Type B pancreatic cell (in vitro differentiated cells): ENCODE measurements around the gene SLC35D2. TPM values are rescaled to one million over a fixed set of nuclear protein-coding genes. Genes with fewer than 3 reads are reported as not detected.
A peak's percentile ranks its signal among the peaks of the same experiment; 100 is the strongest.
"Not testable (repeated sequence)": the region's sequence is repeated elsewhere in the genome, so short reads cannot be mapped to it uniquely, and the experiment has no call there.

Source experiments
- DNase-seq: peaks from one replicate; pipeline ENCODE4 v3.0.0; 2021; ENCODE audit warnings: mixed read lengths; ENCODE audit not compliant: unreplicated experiment; ENCODE audit errors: extremely low spot score
- H3K27ac Mint-ChIP-seq: 2 replicates; pipeline ENCODE4 v1.8.0; 2021; ENCODE audit warnings: mild to moderate bottlenecking, mixed read lengths
- H3K27me3 Mint-ChIP-seq: 2 replicates; pipeline ENCODE4 v1.8.0; 2021; ENCODE audit warnings: mixed read lengths
- H3K36me3 Mint-ChIP-seq: 2 replicates; pipeline ENCODE4 v1.8.0; 2021; ENCODE audit warnings: mixed read lengths
- H3K4me1 Mint-ChIP-seq: one replicate; pipeline ENCODE4 v1.8.0; 2021; ENCODE audit warnings: mixed read lengths; ENCODE audit not compliant: unreplicated experiment
- H3K4me3 Mint-ChIP-seq: 2 replicates; pipeline ENCODE4 v1.8.0; 2021; ENCODE audit warnings: mild to moderate bottlenecking, mixed read lengths
- H3K9me3 Mint-ChIP-seq: 2 replicates; pipeline ENCODE4 v1.8.0; 2021; ENCODE audit warnings: mixed read lengths
- CTCF ChIP-seq: fragments of 200-600 bp; sonication (generic); conservative IDR thresholded peaks from 2 replicates; pipeline ENCODE4 v1.5.0; 2021; ENCODE audit warnings: antibody characterized with exemption, mild to moderate bottlenecking
- total RNA-seq: library from RNA; stranded (reverse); gene quantifications from 2 replicates; pipeline ENCODE4 v1.2.1, GENCODE V29; 2021; ENCODE audit warnings: low replicate concordance

SLC35D2 gene
- total RNA-seq, 1 donor from 2014 or later = 25.7 TPM

- Mint-ChIP-seq H3K4me1 (no peaks in the 10 kb centered on the region), H3K36me3 (peaks cover 5% of the 10 kb centered on the region), H3K4me3 (no peak overlapping the region), H3K27me3 (no peaks in the 10 kb centered on the region), H3K27ac (peak overlapping the region; percentile 9), H3K9me3 (no peaks in the 10 kb centered on the region)
- no peak for TF ChIP-seq CTCF
- no peak for DNase-seq
These were observed 52.1 kb downstream of the SLC35D2 start for GRCh38 chr9:96331236-96331947.

GRCh38 chr9:96327694-96328352 lies 55.7 kb downstream of the SLC35D2 start:
- DNase-seq = no peak
- Mint-ChIP-seq H3K9me3 (no peaks in the 10 kb centered on the region), H3K27ac (no peak overlapping the region), H3K4me1 (no peaks in the 10 kb centered on the region), H3K4me3 (no peak overlapping the region), H3K27me3 (no peaks in the 10 kb centered on the region), H3K36me3 (no peaks in the 10 kb centered on the region)
- TF ChIP-seq CTCF = peak; percentile 90

- no peak overlapping the region for H3K27ac Mint-ChIP-seq
- no peak for TF ChIP-seq CTCF
These were observed 60.3 kb downstream of the SLC35D2 start for GRCh38 chr9:96323169-96323568.

GRCh38 chr9:96322736-96323135 lies 60.8 kb downstream of the SLC35D2 start:
- DNase-seq, H3K4me1 Mint-ChIP-seq, H3K27me3 Mint-ChIP-seq, H3K36me3 Mint-ChIP-seq, H3K27ac Mint-ChIP-seq, H3K9me3 Mint-ChIP-seq, H3K4me3 Mint-ChIP-seq: not testable (repeated sequence)

More at GRCh38 chr9:96323169-96323568, 60.3 kb downstream of the SLC35D2 start:
- Mint-ChIP-seq H3K4me1 (no peaks in the 10 kb centered on the region), H3K4me3 (no peak overlapping the region), H3K36me3 (no peaks in the 10 kb centered on the region), H3K27me3 (no peaks in the 10 kb centered on the region), H3K9me3 (no peaks in the 10 kb centered on the region)
- no peak for DNase-seq

- not testable (repeated sequence) for DNase-seq, H3K27ac Mint-ChIP-seq, H3K9me3 Mint-ChIP-seq, H3K27me3 Mint-ChIP-seq, H3K4me1 Mint-ChIP-seq, H3K36me3 Mint-ChIP-seq, H3K4me3 Mint-ChIP-seq
These were observed 61.3 kb downstream of the SLC35D2 start for GRCh38 chr9:96322210-96322609.

- H3K4me3 Mint-ChIP-seq = no peak overlapping the region
- TF ChIP-seq CTCF = no peak
- no peak overlapping the region for H3K27ac Mint-ChIP-seq
- no peaks in the 10 kb centered on the region for H3K9me3 Mint-ChIP-seq
- DNase-seq = no peak
- peaks cover 7% of the 10 kb centered on the region for H3K4me1 Mint-ChIP-seq
- H3K36me3 Mint-ChIP-seq = peaks cover 4% of the 10 kb centered on the region
- H3K27me3 Mint-ChIP-seq = no peaks in the 10 kb centered on the region
These were observed 62.0 kb downstream of the SLC35D2 start for GRCh38 chr9:96321515-96321914.
